ENCODE data around the gene CLEC4G.

- TF ChIP-seq CTCF (IDR thresholded peaks at IDR 0.05) (no peak), POLR2A (IDR thresholded peaks at IDR 0.05) (no peak)
These were observed 19.4 kb upstream of the CLEC4G start for GRCh38 chr19:7751157-7751783.
